Neuron (in vitro differentiated cells): ENCODE measurements around the gene RENBP.
A peak's percentile ranks its signal among the peaks of the same experiment; 100 is the strongest.

Source experiments
- H2AFZ ChIP-seq: one replicate; pipeline ENCODE4 v1.6.1; 2013; ENCODE audit warnings: low read depth, mild to moderate bottlenecking, inconsistent platforms, low read length, moderate library complexity
- H3K27me3 ChIP-seq: one replicate; pipeline ENCODE4 v1.6.1; 2013; ENCODE audit warnings: low read length; ENCODE audit not compliant: insufficient read depth
- H3K36me3 ChIP-seq: one replicate; pipeline ENCODE4 v1.6.1; 2013; ENCODE audit warnings: low read length; ENCODE audit not compliant: insufficient read depth
- H3K4me1 ChIP-seq: one replicate; pipeline ENCODE4 v1.6.1; 2013; ENCODE audit warnings: low read length; ENCODE audit not compliant: insufficient read depth
- H3K4me3 ChIP-seq: 2 replicates; pipeline ENCODE4 v1.5.1; 2013; ENCODE audit warnings: mild to moderate bottlenecking, low read length, moderate library complexity
- H3K9me3 ChIP-seq: one replicate; pipeline ENCODE4 v1.6.1; 2013; ENCODE audit warnings: low read length

The RENBP gene

GRCh38 chrX:153888344-153888743 lies 56.1 kb downstream of the RENBP start:
- H2AFZ ChIP-seq: no peak overlapping the region
- H3K27me3 ChIP-seq: peaks cover 26% of the 10 kb centered on the region
- H3K9me3 ChIP-seq: no peaks in the 10 kb centered on the region
- H3K4me1 ChIP-seq: peaks cover 26% of the 10 kb centered on the region
- H3K36me3 ChIP-seq: no peaks in the 10 kb centered on the region
- H3K4me3 ChIP-seq: no peak overlapping the region

GRCh38 chrX:153887385-153887784 lies 57.1 kb downstream of the RENBP start:
- H3K36me3 ChIP-seq: no peaks in the 10 kb centered on the region
- H3K4me3 ChIP-seq: no peak overlapping the region
- H3K9me3 ChIP-seq: no peaks in the 10 kb centered on the region
- peaks cover 22% of the 10 kb centered on the region for H3K27me3 ChIP-seq
- H3K4me1 ChIP-seq: peaks cover 36% of the 10 kb centered on the region
- no peak overlapping the region for H2AFZ ChIP-seq

GRCh38 chrX:153886915-153887314 lies 57.5 kb downstream of the RENBP start:
- Histone ChIP-seq H3K9me3 (no peaks in the 10 kb centered on the region), H3K4me1 (peaks cover 39% of the 10 kb centered on the region), H3K36me3 (no peaks in the 10 kb centered on the region), H3K27me3 (peaks cover 18% of the 10 kb centered on the region), H3K4me3 (no peak overlapping the region), H2AFZ (no peak overlapping the region)

GRCh38 chrX:153885968-153886903 lies 58.2 kb downstream of the RENBP start, which contains the start of gene L1CAM:
Gene L1CAM, minus strand, starts transcription at chrX:153886173. Its CDS starts 10,337 bp downstream, at chrX:153875836.
- peak within 1 kb of the TSS; percentile 50 for H3K4me3 ChIP-seq

More at GRCh38 chrX:153885968-153886903, 58.2 kb downstream of the RENBP start, which contains the start of gene L1CAM:
- H3K36me3 ChIP-seq: no peaks in the 10 kb centered on the region
- peaks cover 45% of the 10 kb centered on the region for H3K4me1 ChIP-seq
- H3K9me3 ChIP-seq: no peaks in the 10 kb centered on the region
- peaks cover 17% of the 10 kb centered on the region for H3K27me3 ChIP-seq
- no peak within 1 kb of the TSS for H2AFZ ChIP-seq
